AG04449 (cell line): ENCODE results near the gene LEMD1.

ENCODE experiments used
- CTCF ChIA-PET: fragments of 350-600 bp; formaldehyde crosslinking; extraction: SDS; loops from one replicate; lab custom pipeline; 2021; ENCODE audit warnings: antibody characterized with exemption; lab: Yijun Ruan, JAX
- POLR2A ChIA-PET: fragments of 400-600, 350-600 bp; formaldehyde crosslinking; extraction: SDS; loops from one replicate; lab custom pipeline; 2020; ENCODE audit warnings: antibody characterized with exemption, inconsistent platforms; lab: Yijun Ruan, JAX
- DNase-seq: peaks from one replicate; pipeline ENCODE4 v3.0.0-alpha.2; 2010; ENCODE audit warnings: low read depth, low spot score
- H3K4me3 ChIP-seq: 2 replicates; pipeline ENCODE4 v1.5.1; 2011; ENCODE audit warnings: low read depth, mild to moderate bottlenecking, control low read depth, low read length
- CTCF ChIP-seq: IDR thresholded peaks from one replicate; pipeline ENCODE4 v1.5.1; 2011; ENCODE audit warnings: mild to moderate bottlenecking, moderate library complexity, low read length, control low read depth, inconsistent platforms; ENCODE audit not compliant: insufficient read depth; ENCODE audit errors: missing control alignments

Gene LEMD1

GRCh38 chr1:205452933-205453332, 31.1 kb upstream of the LEMD1 start:
- no peak for TF ChIP-seq CTCF
- ChIA-PET POLR2A (no interaction called here), CTCF (interaction anchor here (1.0 to 1.5 kb wide), 5 partner anchors 11 to 118 kb away, joined by 3 to 6 read pairs (median 4); no protein-coding TSS in a partner anchor)
- DNase-seq = no peak
- H3K4me3 ChIP-seq = no peak overlapping the region

GRCh38 chr1:205452364-205452763, 30.5 kb upstream of the LEMD1 start:
- DNase-seq = no peak
- CTCF ChIA-PET = interaction anchor here (1.0 to 1.5 kb wide), 4 partner anchors 11 to 117 kb away, joined by 3 to 6 read pairs (median 4); no protein-coding TSS in a partner anchor
- TF ChIP-seq CTCF = no peak
- no peak overlapping the region for H3K4me3 ChIP-seq
- POLR2A ChIA-PET = no interaction called here

GRCh38 chr1:205451759-205452164, 29.9 kb upstream of the LEMD1 start:
- no peak for DNase-seq
- no peak overlapping the region for H3K4me3 ChIP-seq
- POLR2A ChIA-PET = no interaction called here
- TF ChIP-seq CTCF = no peak
- CTCF ChIA-PET = interaction anchor here (1.5 kb wide), 1 partner anchor 11 kb away, joined by 4 read pairs; no protein-coding TSS in a partner anchor

GRCh38 chr1:205451202-205451601, 29.3 kb upstream of the LEMD1 start:
- POLR2A ChIA-PET = no interaction called here
- CTCF ChIA-PET = interaction anchor here (1.0 to 3.8 kb wide), 2 partner anchors 34 to 97 kb away, joined by 3 to 22 read pairs; no protein-coding TSS in a partner anchor
- no peak for TF ChIP-seq CTCF
- H3K4me3 ChIP-seq = no peak overlapping the region
- no peak for DNase-seq

GRCh38 chr1:205450448-205450847, 28.6 kb upstream of the LEMD1 start:
- no peak overlapping the region for H3K4me3 ChIP-seq
- ChIA-PET CTCF (interaction anchor here (1.0 to 3.8 kb wide), 5 partner anchors 13 to 96 kb away, joined by 3 to 22 read pairs (median 4); no protein-coding TSS in a partner anchor), POLR2A (no interaction called here)
- DNase-seq = no peak
- TF ChIP-seq CTCF = no peak

DNA sequence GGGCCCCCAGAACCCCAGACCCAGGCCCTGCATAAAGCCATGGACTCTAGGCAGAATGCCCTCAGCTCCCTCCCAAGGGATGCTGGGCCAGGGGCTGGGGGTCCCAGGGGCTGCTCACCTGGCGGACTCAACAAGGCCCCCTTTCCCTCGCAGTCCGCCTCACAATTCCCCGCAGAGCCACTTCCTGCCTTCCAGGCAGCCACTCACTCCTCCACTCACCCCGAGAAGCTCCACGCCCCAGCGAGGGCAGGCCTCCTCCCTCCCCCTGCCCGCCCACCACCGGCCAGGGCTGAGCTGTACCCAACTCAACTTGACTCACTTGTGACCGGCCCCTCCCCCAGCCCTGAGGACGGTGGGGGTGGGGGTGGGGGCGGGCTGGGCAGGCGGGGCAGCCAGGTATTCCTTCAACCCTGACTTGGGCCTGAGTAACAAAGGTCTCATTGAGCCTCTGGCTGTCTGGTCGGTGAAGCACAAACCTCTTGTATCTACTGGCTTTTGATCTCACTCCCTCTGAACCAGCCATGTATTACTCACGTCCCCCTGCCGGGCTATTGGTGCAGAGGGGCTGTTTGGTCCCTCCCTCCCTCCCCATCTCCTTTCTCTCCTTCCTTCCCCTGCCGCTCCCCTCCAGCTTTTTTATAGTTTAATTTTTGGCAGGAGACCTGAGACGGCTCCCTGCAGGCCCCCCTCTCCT, 28.0 kb upstream of the LEMD1 start:
- ChIA-PET POLR2A (no interaction called here), CTCF (interaction anchor here (0.9 to 3.8 kb wide), 6 partner anchors 9 to 38 kb away, joined by 3 to 22 read pairs (median 4); no protein-coding TSS in a partner anchor)
- no peak for TF ChIP-seq CTCF
- no peak overlapping the region; the same call in 1 of the 2 replicates for H3K4me3 ChIP-seq
- no peak for DNase-seq
